NCI-H1694 (cell line): Measurements from ENCODE around the gene SLC7A5.
"Not testable (repeated sequence)": the region's sequence is repeated elsewhere in the genome, so short reads cannot be mapped to it uniquely, and the experiment has no call there.

Experiments used
- DNase-seq: peaks from one replicate; lab custom pipeline; 2025; lab: John Stamatoyannopoulos, UW

The SLC7A5 gene

DNA sequence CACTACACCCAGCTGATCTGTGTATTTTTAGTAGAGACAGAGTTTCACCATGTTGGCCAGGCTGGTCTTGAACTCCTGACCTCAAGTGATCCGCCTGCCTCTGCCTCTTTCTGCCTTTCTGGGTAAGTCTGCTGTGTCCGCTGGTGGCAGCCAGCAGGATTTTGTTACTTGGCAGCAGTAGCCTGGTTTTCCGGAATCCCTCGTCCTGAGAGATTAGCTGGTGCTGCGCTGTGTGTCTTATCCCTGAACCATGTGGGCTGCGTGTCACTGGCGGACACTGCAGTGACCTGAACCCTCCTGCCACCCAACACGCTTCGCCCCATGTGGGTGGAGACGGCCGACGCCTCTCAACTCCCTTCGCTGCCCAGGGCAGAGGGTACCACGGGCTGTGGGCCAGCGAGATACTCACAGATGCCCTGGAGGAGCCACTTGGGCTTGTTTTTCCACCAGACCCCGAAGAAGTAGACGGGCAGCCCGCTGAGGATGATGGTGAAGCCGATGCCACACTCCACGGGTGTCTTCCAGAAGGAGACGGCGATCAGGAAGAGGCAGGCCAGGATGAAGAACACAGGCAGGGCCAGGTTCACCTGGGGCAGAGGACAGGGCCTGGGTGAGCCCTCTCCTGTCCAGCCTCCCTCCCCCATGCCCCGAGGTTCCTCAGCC, 35.2 kb downstream of the SLC7A5 start:
- no peak for DNase-seq

DNA sequence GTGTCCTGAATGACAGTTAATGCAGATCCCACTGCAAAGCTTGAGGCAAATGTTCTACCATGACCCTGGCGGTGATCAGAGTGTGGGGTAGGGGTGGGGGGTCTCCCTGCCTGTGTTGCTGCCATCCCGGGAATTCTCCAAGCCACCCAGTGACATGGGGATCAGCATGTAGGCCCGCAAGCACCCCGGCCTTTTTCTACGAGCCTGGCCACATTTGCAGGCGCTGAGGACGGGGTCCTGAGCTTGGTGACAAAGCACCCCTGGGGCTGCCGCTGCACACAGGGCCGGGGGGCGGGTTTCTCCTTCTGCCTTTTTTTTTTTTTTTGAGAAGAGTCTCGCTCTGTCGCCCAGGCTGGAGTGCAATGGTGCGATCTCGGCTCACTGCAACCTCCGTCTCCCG, 35.8 kb downstream of the SLC7A5 start:
- DNase-seq: no peak

DNA sequence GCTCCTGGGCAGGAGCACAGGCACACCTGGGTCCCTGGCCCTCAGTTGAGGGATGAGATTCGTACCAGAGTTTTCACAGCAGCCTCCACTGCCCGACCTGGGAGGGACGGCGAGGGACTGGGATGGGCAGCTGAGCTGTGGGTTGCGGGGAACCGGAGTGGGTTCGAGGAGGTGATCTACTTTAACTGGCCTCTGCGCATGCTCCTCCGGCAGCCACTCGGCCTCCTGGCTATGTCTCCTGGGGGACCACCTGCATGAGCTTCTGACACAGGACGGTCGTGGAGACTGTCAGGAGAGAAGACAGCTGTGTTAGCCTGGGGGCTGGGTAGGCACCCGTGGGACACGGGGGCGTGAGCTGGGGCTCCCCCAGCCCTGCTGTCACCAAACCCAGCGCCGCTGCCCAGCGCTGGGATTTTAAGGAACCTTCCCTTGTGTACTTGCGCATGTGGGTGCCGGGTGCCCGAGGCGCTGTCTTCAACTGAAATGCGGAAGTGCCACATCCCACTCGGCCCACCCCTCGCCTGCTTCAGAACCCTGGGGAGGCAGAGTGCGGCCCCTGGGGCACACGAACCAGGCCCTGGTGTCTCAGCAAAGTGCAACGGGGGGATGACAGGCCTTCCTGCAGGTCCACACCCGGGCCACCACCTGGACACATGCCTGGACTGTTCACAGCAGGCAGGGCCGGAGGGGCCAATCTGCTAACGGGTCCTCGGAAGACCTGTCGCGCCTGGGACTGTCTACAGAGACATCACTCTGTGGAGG, 36.4 kb downstream of the SLC7A5 start:
- DNase-seq: no peak

DNA sequence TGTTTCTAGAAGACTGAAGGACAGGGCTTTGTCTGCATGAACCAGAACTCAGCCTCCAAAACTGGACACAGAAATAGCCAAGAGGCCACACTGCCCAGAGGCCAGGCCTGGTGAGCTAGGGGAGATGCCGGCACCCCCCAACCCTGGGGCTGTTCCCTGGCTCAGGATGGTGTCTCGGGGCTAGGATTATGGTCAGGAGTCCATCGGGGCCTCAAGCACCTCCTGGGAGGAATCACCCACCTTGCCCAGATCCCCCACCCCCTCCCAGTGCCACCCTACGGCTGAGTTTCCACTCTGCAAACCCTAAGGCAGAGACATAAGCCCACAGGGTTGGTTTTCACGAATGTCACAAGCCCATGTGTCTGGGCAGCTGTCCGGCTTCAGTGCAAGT, 37.2 kb downstream of the SLC7A5 start:
- DNase-seq: no peak

DNA sequence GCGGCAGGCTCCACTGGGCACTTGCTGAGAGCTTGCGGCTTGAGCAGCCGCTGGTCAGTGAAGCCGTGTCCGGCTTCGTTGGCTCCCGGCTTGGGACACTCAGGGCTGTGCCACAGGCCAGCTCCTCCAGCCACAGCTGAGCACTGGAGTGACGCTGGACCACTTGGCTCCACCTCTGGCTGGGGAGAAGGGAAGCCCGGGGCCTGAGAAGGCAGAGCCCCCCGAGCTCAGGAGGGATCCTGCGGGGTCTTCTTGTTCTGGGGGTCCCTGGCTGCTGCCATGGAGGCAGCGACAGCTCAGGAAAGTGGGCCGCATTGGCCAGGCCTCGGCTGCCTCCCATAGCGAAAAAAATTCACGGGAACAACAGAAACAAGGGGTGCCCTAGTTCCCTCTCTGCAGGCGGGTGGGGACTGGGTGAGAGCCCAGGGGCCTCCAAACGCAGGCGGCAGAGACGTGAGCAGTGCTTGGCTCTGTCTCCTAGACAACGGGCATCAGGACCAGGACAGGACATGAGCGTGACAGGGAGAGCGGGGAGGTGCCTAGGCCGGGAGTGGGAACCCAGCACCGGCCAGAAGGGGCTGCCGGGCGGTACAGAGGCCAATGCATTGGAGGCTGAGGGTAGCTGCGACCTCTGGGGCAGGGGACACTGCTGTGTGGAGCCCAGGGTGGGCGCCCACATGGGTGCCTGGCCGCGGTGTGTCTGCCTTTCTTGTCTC, 37.7 kb downstream of the SLC7A5 start:
- DNase-seq: no peak

DNA sequence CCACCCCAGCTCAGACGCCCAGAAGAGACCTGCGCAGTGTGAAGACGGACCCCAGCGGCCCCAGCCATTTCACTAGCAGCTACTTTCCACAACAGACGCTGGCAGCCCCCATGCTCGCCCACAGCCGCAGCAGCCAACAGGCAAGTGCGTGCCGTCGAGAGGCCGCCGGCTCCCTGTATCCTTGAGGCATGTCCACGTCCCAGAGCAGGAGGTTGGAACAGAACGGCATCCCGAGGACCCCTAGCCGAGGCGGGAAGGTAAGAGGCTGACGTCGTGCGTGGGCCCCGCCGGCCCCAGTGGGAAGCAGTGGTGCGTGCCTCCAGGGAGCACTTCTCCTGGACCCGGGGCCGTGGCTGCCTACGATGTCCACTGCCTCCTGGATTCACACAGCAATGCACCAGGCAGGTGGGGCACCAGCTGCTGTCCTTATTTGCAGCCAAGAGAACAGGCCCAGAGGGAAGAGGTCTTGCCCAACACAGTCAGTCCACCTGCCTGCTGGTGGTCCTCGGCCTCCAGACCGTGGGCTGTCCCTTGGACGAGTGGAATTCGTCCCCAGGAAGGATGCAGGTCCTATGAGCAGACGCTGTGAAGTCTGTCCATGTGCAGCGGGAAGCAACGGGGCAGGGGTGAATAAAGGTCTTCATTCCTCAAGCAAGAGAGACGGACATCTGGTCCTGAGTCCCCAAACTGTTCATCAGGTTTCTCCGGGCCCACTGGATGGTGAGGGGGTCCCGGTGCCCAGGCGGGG, 38.5 kb downstream of the SLC7A5 start:
- DNase-seq: no peak

DNA sequence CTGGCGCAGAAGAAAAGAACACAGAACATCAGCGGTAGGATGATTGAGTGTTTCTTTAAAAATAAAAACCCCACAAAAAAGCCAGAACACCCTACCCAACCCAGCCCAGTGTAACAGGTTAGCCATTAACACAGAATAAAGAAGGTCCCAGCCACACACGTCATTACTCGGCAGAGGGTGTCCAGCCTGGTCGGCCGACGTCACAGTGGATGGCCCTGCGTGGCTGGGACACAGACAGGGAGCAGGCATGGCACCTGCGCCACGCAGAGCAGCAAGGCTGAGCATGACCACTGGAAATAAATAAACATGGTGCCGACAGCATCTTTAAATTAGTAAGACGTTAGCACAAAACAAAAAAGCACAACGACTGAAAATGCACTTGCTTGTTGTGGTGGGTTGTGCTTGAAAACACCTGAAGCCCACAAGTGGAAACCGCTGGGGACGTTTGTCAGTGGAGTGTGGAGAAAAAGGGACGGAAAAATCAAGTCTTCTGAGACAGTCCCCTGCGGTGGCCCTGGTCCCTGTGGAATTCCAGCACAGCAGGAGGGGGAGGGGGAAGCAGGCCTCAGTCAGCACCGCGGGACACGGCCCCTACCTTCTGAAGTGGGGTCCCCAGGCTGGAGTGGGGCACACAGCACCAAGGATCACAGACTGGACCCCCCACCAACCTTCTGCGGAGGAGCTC, 39.2 kb downstream of the SLC7A5 start:
- no peak for DNase-seq

DNA sequence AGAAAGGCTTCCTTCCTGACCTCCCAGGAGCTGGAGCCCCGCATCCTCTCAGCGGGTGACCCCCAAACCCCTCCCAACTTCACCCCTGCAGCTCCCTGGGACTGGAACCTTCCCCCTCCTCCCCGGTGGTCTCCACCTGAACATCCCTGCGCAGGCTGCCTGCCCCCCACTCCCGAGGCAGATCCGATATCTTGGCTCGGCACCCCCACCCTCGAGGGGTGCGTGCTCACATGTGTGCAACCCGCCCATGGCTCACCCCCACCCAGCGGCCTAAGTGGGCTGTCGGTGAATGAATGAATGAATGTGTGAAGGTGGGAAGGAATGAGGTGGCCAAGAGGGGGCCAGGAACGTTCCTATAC, 39.7 kb downstream of the SLC7A5 start:
- DNase-seq: no peak

DNA sequence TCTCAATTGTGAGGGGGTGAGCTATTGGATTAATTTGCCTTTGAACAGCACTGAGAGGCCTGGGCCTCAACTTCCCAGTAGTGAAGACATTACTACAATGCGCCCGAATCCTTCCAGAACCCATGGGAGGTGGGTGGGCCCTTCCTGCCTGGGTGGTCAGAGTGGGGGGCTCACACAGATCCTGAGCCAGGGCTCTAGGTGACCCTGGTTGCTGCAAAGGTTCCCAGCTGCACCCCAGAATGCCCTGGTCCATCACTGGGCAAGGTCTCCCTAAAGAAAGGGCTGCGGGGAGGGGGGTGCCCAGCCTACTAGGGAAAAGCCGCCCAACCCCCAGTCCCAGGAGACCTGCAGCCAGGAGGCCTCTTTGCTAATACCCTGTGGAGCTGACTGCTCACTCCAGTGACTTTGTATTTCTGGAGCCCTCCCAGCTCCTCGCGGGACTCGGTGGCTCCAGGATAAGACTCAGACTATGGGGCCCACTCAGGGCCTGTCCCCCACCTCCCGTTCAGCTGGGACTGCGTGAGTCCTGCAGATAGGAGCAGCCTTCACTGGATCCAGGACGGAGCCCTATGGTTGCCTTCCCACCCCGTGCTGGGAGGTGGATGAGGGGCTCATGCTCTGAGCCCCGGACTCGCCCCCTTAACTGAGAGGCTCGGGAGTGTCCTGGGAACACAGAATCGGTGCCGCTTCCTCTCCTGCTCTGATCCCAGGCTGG, 40.2 kb downstream of the SLC7A5 start:
- DNase-seq: no peak

DNA sequence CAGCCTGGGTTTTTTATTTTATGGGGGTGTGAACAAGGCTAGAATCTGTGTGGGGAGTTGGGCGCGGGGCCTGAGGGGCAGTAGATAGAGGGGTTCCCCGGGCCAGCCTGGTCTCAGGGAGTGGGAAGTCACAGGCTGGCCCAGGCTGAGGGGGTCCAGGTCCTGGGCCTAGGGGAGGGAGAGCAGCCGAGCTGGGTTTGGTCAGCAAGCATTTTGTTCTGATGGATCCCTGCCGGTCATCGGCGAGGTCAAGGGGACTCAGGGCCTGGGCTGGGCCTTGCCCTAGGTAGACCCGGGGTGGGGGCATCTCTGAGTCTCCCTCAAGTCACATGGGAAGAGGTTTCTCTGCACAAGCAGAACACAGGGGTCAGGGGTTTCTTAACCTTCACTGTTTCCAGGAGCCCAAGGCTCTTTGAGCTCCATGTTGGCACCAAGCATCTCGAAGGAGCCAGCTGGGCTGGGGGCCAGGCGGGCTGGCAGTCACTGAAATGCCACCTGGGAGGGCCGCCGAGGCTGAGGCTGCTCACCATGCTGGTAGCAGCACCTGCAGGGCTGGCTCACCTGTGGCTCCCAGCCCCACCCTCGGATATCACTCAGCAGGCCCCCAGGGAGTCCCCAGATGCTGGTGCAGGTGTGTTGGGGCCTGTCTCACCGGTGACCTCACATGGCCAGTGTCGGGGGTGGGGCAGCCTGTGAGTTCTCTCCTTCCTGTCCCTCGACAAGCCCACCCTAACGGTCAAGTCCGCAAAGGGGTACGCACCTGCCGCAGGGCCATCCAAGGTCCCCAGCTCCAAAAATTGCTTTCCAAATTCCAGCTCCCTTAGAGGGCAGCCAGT, 41.0 kb downstream of the SLC7A5 start:
- no peak for DNase-seq

DNA sequence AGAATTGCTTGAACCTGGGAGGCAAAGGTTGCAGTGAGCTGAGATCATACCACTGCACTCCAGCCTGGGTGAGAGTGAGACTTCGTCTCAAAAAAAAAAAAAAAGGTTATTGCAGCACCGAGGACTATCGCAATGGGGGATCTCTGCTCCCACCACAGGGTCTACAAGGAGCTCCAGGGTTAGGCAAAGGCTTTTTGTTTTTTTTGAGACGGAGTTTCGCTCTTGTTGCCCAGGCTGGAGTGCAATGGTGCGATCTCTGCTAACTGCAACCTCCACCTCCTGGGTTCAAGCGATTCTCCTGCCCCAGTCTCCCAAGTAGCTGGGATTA, 41.8 kb downstream of the SLC7A5 start:
- not testable (repeated sequence) for DNase-seq

DNA sequence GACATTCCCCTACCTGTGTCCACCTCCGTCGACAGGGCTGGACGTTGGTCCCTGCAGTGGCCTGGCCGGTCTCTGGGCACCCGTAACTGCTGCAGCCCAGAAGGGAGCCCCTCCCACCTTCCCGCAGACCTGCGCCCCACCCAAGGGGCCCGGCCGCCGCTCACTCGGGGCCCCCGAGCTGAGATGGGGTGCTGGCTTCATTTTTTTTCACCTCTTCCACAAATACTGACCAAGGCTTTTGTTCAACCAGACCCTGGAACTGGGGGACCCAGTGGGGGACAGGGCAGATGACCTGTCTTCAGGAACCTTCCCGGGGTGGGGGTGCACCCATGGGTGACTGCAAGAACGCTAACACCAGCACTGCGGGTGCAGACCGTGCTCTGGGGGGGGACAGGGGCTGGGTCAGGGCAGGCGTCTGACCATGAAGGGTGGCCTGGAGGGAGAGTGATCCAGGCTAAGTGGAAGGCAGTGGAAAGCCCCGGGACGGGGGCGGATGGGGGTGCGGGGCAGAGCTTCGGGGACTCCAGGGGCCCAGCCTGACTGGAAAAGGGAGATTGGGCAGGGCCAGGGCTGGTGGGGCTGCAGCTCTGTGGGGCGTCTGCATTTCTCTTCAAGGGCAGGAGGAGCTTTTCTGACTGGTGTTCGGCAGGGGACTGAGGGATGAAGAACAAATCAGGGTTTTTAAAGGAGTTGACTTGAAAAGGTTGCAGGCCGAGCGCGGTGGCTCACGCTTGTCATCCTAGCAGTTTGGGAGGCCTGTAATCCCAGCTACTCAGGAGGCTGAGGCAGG, 42.3 kb downstream of the SLC7A5 start:
- no peak for DNase-seq

DNA sequence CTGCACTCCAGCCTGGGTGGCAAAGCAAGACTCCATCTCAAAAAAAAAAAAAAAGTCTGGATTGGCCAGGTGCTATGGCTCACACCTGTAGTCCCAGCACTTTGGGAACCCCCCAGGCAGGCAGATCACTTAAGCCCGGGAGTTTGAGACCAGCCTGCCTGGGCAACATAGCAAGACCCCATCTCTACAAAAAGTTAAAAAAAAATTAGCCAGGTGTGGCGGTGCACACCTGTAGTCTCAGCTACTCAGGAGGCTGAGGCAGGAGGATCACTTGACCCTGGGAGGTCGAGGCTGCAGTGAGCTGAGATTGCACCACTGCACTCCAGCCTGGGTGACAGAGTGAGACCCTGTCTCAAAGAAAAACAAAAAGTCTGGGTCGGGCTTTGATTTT, 42.9 kb downstream of the SLC7A5 start:
- DNase-seq: not testable (repeated sequence)

DNA sequence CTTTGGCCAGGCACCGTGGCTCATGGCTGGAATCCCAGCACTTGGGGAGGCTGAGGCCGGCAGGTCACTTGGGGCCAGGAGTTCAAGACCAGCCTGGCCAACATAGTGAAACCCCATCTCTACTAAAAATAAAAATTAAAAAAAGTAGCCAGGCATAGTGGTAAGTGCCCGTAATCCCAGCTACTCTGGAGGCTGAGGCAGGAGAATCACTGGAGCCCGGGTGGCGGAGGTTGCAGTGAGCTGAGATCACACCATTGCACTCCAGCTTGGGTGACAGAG, 43.5 kb downstream of the SLC7A5 start:
- not testable (repeated sequence) for DNase-seq

DNA sequence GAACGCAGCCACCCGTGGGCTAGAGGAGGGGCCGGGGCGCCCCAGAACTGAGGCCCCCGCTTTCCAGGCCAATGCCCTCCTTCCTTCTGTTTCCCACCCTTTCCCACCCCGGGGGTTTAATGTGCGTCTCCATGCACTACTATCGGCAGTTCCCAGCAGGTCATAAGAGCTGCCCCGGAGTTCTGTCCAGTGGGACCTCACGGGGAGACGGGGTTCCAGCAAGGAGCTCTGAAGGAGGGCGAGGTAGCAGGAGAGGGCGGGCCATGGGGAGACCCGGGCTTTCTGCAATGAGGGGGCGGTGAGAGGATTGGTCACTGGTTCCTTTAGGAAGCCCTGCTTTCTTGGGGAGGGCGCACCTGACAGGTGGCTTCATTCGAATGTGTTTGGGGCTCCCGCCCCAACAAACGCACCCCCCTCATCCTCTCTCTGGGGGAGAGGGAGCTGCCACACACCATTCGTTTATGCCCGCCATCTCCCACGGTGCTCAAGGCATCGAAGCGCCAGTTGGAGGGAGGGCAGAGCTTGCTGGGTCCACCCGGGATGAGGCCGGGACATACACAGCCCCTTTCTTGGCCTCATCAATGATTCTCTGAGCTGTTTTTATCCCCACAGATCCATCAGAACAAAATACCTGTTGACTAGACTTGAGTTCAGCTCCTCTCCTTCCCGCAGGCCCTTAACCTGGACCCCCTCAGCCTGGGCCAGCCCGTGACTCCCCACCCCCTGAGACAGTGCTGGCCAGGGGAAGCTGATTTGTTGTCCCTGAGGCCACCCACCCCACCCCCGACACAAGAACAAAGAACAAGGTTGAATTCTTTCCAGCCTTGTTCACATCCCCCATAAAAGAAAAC, 44.1 kb downstream of the SLC7A5 start:
- DNase-seq: no peak

DNA sequence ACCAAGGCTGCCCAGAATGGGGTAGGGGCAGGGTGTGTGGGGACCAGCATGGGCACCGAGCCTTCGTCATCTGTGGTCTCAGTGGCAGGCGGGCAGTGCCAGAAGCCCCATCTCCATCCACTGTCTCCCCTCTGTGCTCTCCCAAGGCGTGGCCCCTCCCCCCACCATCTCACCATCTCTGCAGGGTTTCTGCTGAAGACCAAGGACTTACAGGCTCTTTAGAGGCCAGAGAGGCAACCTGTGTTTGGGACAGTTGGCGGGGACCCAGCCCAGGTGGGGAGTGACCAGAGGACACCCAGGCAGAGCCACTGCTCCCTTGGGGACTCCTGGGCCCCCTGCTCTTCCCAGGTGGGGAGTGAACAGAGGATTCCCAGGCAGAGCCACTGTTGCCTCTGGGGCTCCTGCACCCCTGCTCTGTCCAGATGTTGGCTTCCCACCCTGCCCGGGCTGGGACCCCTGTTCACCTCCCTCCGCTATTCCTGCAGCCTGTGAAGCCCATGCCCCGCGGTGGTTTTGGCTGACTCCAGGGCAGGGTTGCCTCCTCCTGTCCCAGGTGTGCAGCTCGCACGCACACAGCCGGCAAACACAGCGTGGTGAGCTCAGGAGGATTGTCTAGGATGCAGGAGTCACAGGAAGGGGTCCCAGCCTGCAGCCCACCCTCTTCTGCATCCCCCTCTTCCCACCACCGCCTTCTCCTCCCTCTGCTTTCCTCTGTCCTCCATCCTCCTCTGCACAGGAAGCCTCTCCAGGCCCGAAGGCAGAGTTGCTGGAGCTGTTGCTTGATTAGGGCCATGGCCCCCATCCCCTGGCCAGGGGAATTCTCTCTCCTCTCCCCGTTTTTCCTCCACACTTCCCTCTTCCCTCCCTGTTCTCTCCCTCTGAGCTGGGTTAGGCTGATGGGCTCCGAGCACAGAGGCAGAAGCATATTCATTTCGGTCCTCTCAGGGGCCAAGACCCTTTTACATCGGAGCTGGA, 45.0 kb downstream of the SLC7A5 start:
- DNase-seq: no peak

DNA sequence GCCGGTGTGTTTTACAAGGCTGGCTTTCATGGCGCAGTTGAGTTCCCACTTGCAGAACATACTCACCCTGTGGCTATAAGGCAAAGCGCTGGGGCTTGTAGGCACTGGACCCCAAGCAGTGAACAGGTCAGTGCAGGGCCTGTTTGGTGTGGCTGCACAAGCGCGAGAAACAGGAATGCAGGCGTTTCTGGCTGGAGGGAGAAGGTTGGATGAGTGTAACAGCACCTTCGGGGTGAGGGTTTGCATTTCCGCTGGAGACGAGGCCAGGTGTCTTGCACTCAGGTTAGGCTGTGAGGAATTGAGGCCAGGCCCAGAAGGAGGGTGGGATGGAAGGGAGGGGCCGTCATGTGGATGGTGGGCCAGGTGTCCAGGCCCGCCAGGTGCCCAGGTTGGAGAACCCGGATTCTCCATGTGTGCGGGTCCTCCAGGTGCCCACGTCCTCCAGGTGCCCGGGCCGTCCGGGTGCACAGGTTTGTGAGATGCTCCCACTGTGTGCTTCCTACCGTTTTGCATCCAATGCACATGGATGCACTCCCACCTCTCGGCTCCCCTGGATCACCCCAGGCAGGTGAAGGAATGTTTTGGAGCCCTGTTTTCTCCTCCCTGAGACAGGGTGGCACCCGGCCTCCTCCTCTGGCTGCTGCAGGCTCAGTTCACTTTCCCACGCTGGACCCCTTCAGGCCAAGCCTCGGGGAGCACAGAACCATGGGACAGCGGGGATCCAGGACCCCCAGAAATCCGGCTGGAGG, 46.0 kb downstream of the SLC7A5 start:
- DNase-seq: no peak
